B cell (primary cell): ENCODE results near the gene MOGAT1. TPM values are rescaled to one million over a fixed set of nuclear protein-coding genes. Genes with fewer than 3 reads are reported as not detected.

Experiments used
- ATAC-seq: fragments of 200-7000 bp; cut with Tn5 transposase; one replicate; pipeline ENCODE4 v1.10.0; 2021; ENCODE audit warnings: low read depth, mild to moderate bottlenecking, moderate number of reproducible peaks, moderate library complexity
- CTCF ChIA-PET: fragments of 350-600 bp; sonication (Branson Sonifier 250); formaldehyde crosslinking; loops from one replicate; lab custom pipeline; 2021; ENCODE audit warnings: antibody characterized with exemption, inconsistent platforms; lab: Charles Lee
- POLR2A ChIA-PET: fragments of 350-600 bp; sonication (Branson Sonifier 250); formaldehyde crosslinking; loops from one replicate; lab custom pipeline; 2021; ENCODE audit warnings: antibody characterized with exemption; lab: Charles Lee
- DNase-seq: peaks from one replicate; pipeline ENCODE4 v3.0.0; 2013
- H2AFZ ChIP-seq: 2 replicates; pipeline ENCODE4 v1.6.1; 2012; ENCODE audit warnings: mild to moderate bottlenecking, low read depth, low read length; ENCODE audit not compliant: insufficient read depth, poor library complexity, severe bottlenecking
- H3K27ac ChIP-seq, 2 donors: 1 replicate in 1 of 2; 2 replicates in 1 of 2; pipeline ENCODE4 v1.5.1; 2012 to 2013; ENCODE audit warnings: low read length in 2 of 2, mild to moderate bottlenecking in 2 of 2, moderate library complexity in 1 of 2
- H3K27me3 ChIP-seq, 4 experiments: fragments of 200-600 bp in 1 of 4; sonication (generic) in 1 of 4; replicated peaks in 1 of 4; 1 replicate in 2 of 4; 2 replicates in 2 of 4; pipeline versions ENCODE4 v1.6.1 to v1.7.0; 2013 to 2016; ENCODE audit warnings: low read length in 3 of 4, mild to moderate bottlenecking in 2 of 4, mixed read lengths in 1 of 4, moderate library complexity in 1 of 4; ENCODE audit not compliant: insufficient read depth in 4 of 4, control insufficient read depth in 3 of 4; ENCODE audit errors: control extremely low read depth in 1 of 4
- H3K36me3 ChIP-seq, 2 experiments: replicated peaks in 1 of 2; 1 replicate in 1 of 2; 2 replicates in 1 of 2; pipeline versions ENCODE4 v1.6.1 to v1.7.1; 2013; ENCODE audit warnings: low read length in 1 of 2; ENCODE audit not compliant: insufficient read depth in 2 of 2, control insufficient read depth in 1 of 2; ENCODE audit errors: control extremely low read depth in 1 of 2, extremely low read depth in 1 of 2
- H3K4me1 ChIP-seq, 2 donors: fragments of 200-600 bp in 1 of 2; sonication (generic) in 1 of 2; 1 replicate in 1 of 2; 2 replicates in 1 of 2; pipeline versions ENCODE4 v1.5.1 to v1.6.1; 2013 to 2017; ENCODE audit warnings: low read length in 2 of 2; ENCODE audit not compliant: control insufficient read depth in 2 of 2, insufficient read depth in 2 of 2
- H3K4me2 ChIP-seq: replicated peaks from 2 replicates; pipeline ENCODE3; 2012; ENCODE audit warnings: mild to moderate bottlenecking, low read depth, low read length; ENCODE audit not compliant: poor library complexity, severe bottlenecking
- H3K4me3 ChIP-seq, 5 experiments: fragments of 200-600 bp in 1 of 5; sonication (generic) in 1 of 5; 1 replicate in 3 of 5; 2 replicates in 2 of 5; pipeline versions ENCODE4 v1.5.1 to v1.7.0; 2011 to 2016; ENCODE audit warnings: low read length in 4 of 5, mild to moderate bottlenecking in 4 of 5, low read depth in 2 of 5, control low read depth in 1 of 5, moderate library complexity in 1 of 5; ENCODE audit not compliant: insufficient read depth in 1 of 5; ENCODE audit errors: control extremely low read depth in 1 of 5, extremely low read depth in 1 of 5
- H3K79me2 ChIP-seq: fragments of 200-600 bp; sonication (generic); one replicate; pipeline ENCODE4 v1.6.0; 2016; ENCODE audit warnings: low read length; ENCODE audit not compliant: control insufficient read depth, insufficient read depth
- H3K9ac ChIP-seq: fragments of 200-600 bp; sonication (generic); 2 replicates; pipeline ENCODE4 v1.6.1; 2017; ENCODE audit warnings: mild to moderate bottlenecking, low read length, moderate library complexity
- H3K9me3 ChIP-seq, 3 donors: one replicate each; pipeline versions ENCODE4 v1.6.1 to v1.7.1; 2013; ENCODE audit warnings: low read length in 2 of 3; ENCODE audit not compliant: control insufficient read depth in 2 of 3, insufficient read depth in 1 of 3; ENCODE audit errors: control extremely low read depth in 1 of 3
- H4K20me1 ChIP-seq: 2 replicates; pipeline ENCODE4 v1.6.0; 2012; ENCODE audit warnings: mild to moderate bottlenecking, low read length; ENCODE audit not compliant: insufficient read depth, control insufficient read depth, poor library complexity, severe bottlenecking
- H3K27ac Mint-ChIP-seq: one replicate; pipeline ENCODE4 v1.8.0; 2021; ENCODE audit warnings: mixed read lengths
- H3K27me3 Mint-ChIP-seq: one replicate; pipeline ENCODE4 v1.8.0; 2021; ENCODE audit warnings: mixed read lengths
- H3K4me1 Mint-ChIP-seq: one replicate; pipeline ENCODE4 v1.8.0; 2021; ENCODE audit warnings: mixed read lengths
- H3K4me3 Mint-ChIP-seq: one replicate; pipeline ENCODE4 v1.8.0; 2021; ENCODE audit warnings: mixed read lengths
- H3K9me3 Mint-ChIP-seq: one replicate; pipeline ENCODE4 v1.8.0; 2022; ENCODE audit warnings: mixed read lengths; ENCODE audit not compliant: insufficient read depth
- CTCF ChIP-seq: fragments of 200-600 bp; IDR thresholded peaks from one replicate; pipeline ENCODE4 v1.8.0; 2022; ENCODE audit warnings: antibody characterized with exemption, mild to moderate bottlenecking
- EZH2 ChIP-seq: IDR thresholded peaks from 2 replicates; pipeline ENCODE4 v1.6.1; 2012; ENCODE audit warnings: borderline replicate concordance, low read depth, mild to moderate bottlenecking, moderate library complexity, low read length; ENCODE audit not compliant: insufficient read depth, poor library complexity, severe bottlenecking
- WGBS: methylation state at CpG from one replicate; pipeline ENCODE4 v1.1.5; 2013; ENCODE audit warnings: missing lambda C conversion rate; ENCODE audit not compliant: insufficient coverage; 5-methylcytosine and 5-hydroxymethylcytosine counted together
- intact Hi-C: fragments of 100-400 bp; cut with micrococcal nuclease; formaldehyde crosslinking; loops from one replicate; pipeline ENCODE4 v1.10.0; 2022
- polyA plus RNA-seq: library from polyadenylated mRNA; depleted of rRNA; stranded (reverse); fragments of >200 nt; gene quantifications from 2 replicates; pipeline ENCODE4 v1.2.3, GENCODE V29; 2012
- total RNA-seq, 2 donors: library from RNA; stranded (reverse); fragments of 120-200 nt in 1 of 2; gene quantifications; 1 replicate in 1 of 2; 2 replicates in 1 of 2; pipeline versions ENCODE4 v1.2.3 to v1.2.4, GENCODE V29; 2013 to 2022

The MOGAT1 gene
- total and polyA plus RNA-seq, 2 donors (not counting 1 experiment from before 2014, with no cell fraction given): not detected

DNA sequence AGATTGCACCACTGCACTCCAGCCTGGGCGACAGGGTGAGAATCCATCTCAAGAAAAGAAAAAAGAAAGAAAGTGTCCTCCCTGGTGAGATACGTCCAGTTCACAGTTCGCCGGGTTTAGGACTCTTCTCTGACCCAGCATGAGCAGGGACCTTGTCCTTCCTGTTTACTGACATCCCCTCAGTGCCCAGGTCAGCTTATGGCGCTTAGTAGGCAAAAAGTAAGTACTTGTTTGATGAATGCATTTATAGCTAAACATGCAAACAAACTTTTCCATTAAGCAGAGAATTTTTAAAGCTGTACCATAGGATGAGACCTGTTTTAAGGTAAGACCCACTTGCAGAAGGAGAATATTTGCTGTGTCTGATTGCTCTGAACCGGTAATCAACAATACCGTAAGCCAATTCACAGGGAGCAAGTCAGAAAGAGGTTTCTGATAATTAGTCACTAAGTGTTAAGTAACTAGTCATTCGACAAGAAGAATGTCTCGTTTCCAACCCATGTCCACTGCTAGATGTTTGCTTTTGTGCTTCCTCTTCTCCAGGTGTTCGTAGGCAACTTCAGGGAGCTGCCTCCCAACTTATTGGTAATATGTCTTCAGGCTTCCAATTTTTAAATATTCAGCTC, 40.0 kb downstream of the MOGAT1 start:
- TF ChIP-seq CTCF (no peak), EZH2 (no peak)
- peaks cover 19% of the 10 kb centered on the region for H3K4me1 Mint-ChIP-seq
- no peak overlapping the region for H3K27ac ChIP-seq
- CTCF ChIA-PET: interaction anchor here (3.2 kb wide), 1 partner anchor 12 kb away, joined by 10 read pairs; no protein-coding TSS in a partner anchor
- H3K27me3 ChIP-seq: peaks cover 0 to 6% (median 2%) of the 10 kb centered on the region in 4 experiments
- POLR2A ChIA-PET: no interaction called here
- no peak overlapping the region for H3K27ac Mint-ChIP-seq
- intact Hi-C loops: no loop called here
- no peak overlapping the region for H3K4me3 ChIP-seq
- 77% methylated on average over 9 of the region's 10 CpGs for WGBS
- H3K9me3 ChIP-seq: no peaks in the 10 kb centered on the region
- H3K4me3 Mint-ChIP-seq: no peak overlapping the region
- H3K9me3 Mint-ChIP-seq: no peaks in the 10 kb centered on the region
- H3K27me3 Mint-ChIP-seq: peaks cover 36% of the 10 kb centered on the region
- no peaks in the 10 kb centered on the region for H4K20me1 ChIP-seq
- peaks cover 14 to 16% of the 10 kb centered on the region in 2 donors for H3K4me1 ChIP-seq
- H3K4me2 ChIP-seq: no peak overlapping the region
- no peak overlapping the region for H2AFZ ChIP-seq
- ATAC-seq (no peak), DNase-seq (no peak)
- no peaks in the 10 kb centered on the region for H3K36me3 ChIP-seq
- H3K79me2 ChIP-seq: no peaks in the 10 kb centered on the region
- no peak overlapping the region for H3K9ac ChIP-seq

DNA sequence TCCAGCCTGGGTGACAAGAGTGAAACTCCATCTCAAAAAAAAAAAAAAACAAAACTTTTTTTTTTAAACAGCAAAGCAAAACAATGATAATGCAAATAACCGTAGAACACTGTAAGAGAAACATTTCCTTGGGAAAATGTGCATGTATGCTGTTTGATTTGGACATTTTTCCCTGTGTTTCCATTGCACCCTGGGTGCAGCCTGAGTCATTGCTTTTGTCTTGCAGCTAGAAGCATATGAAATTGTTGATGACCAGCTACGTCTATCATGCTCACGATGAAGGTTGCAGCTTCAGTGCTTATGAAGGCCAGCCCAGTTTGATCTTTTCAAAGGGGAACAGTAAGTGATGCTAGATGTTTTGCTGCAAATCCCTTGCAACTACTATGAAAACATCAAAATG, 41.5 kb downstream of the MOGAT1 start:
- H3K9ac ChIP-seq: no peak overlapping the region
- no peaks in the 10 kb centered on the region for H3K79me2 ChIP-seq
- no peak for ATAC-seq
- no peaks in the 10 kb centered on the region for H4K20me1 ChIP-seq
- H3K4me3 ChIP-seq: no peak overlapping the region
- H3K4me1 Mint-ChIP-seq: peaks cover 17% of the 10 kb centered on the region
- WGBS: 100% methylated on average over 3 of the region's 3 CpGs
- H3K9me3 ChIP-seq: no peaks in the 10 kb centered on the region
- H2AFZ ChIP-seq: no peak overlapping the region
- CTCF ChIA-PET: interaction anchor here (0.7 to 2.5 kb wide), 3 partner anchors 9 to 236 kb away, joined by 3 to 7 read pairs (median 3); no protein-coding TSS in a partner anchor
- no peak overlapping the region for H3K27ac ChIP-seq
- no peak for TF ChIP-seq EZH2
- TF ChIP-seq CTCF: no peak
- H3K27ac Mint-ChIP-seq: no peak overlapping the region
- H3K27me3 Mint-ChIP-seq: peaks cover 27% of the 10 kb centered on the region
- intact Hi-C loops: no loop called here
- no peaks in the 10 kb centered on the region for H3K9me3 Mint-ChIP-seq
- no peak overlapping the region for H3K4me3 Mint-ChIP-seq
- no peaks in the 10 kb centered on the region for H3K36me3 ChIP-seq
- no peak overlapping the region for H3K4me2 ChIP-seq
- no peak for DNase-seq
- H3K4me1 ChIP-seq: peaks cover 16 to 17% of the 10 kb centered on the region in 2 donors
- H3K27me3 ChIP-seq: peaks cover 0 to 6% (median 0%) of the 10 kb centered on the region in 4 experiments
- POLR2A ChIA-PET: no interaction called here
